ENCODE data around the gene NPTX2.

NPTX2 gene

DNA sequence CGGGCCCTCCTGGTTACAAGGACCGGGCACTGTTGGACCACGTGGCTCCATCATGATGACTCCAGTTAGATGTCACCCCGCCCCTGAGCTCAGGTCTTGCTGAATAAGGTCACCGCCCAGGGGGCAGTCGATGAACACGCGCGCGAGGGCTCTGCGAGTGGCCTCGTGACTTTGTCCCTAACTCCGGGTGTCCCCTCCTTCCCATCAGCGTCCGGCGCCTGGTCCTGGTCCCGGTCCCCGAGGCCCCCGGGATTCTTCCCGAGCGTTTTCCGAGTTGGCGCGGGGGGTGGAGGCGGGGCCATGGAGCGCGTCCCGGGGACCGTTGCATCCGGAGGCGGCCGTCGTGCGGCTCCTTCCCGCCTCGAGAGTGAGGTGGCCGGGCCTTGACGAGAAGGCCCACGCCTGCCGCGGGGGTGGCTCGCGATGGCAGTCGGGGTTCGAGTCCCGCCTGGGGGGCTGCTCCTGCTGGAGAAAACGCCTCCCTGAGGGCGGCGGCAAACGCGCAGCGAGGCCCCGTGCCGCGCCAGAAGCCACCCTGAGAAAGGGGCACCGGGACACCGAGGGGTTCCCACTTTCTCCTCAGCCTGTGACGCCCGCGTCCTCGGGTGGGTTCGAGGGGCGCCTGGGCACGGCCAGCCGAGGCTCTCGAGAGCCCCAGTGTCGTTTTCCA, 569 bp upstream of the NPTX2 start:
- Histone ChIP-seq H3K36me3 (ENCODE audit: control insufficient read depth in 2 of 2, insufficient read depth in 1 of 2, low read length in 2 of 2) (no peaks in the 10 kb centered on the region), H3K4me1 (ENCODE audit: control insufficient read depth, insufficient read depth, low read length) (peaks cover 4% of the 10 kb centered on the region; the same call in 1 of the 2 replicates), H3K9me3 (ENCODE audit: control insufficient read depth, insufficient read depth, low read depth, low read length) (no peaks in the 10 kb centered on the region), H3K27ac (ENCODE audit: extremely low read depth, low read depth, low read length) (no peak overlapping the region), H3K4me3 (ENCODE audit: low read depth, low read length) (no peak overlapping the region; the same call in 1 of the 2 replicates)
- POLR2A ChIA-PET: interaction anchor here (0.6 to 1.0 kb wide), 6 partner anchors 13 to 217 kb away, joined by 3 to 5 read pairs (median 3); no protein-coding TSS in a partner anchor
- CTCF ChIA-PET: interaction anchor here (0.6 to 1.2 kb wide), 3 partner anchors 10 to 531 kb away, joined by 3 to 4 read pairs (median 3); no protein-coding TSS in a partner anchor
- TF ChIP-seq ZNF324 (tag by site-specific recombination; IDR thresholded peaks at IDR 0.05) (no peak), ZNF114 (tag by site-specific recombination; IDR thresholded peaks at IDR 0.05) (no peak), SP7 (tag by site-specific recombination; IDR thresholded peaks at IDR 0.05) (peak; percentile 38; the same call in 1 of the 2 replicates), EGR2 (tag by site-specific recombination; IDR thresholded peaks at IDR 0.05; ENCODE audit: low read depth) (peak; percentile 23; the same call in 1 of the 2 replicates), ZBTB8A (tag by site-specific recombination; IDR thresholded peaks at IDR 0.05) (peak; percentile 73), ZBTB17 (tag by site-specific recombination; IDR thresholded peaks at IDR 0.05) (no peak), ZNF292 (tag by site-specific recombination; IDR thresholded peaks at IDR 0.05; ENCODE audit: borderline replicate concordance, low read depth) (no peak), IKZF3 (tag by site-specific recombination; IDR thresholded peaks at IDR 0.05) (0 out of 2 replicates have a peak, but pooled peaks have one; percentile 9), ZNF341 (tag by site-specific recombination; IDR thresholded peaks at IDR 0.05; ENCODE audit: low read depth) (no peak), ZNF76 (tag by site-specific recombination; IDR thresholded peaks at IDR 0.05; ENCODE audit: borderline replicate concordance, low read depth) (no peak)
- TF ChIP-seq, protein P1, sequence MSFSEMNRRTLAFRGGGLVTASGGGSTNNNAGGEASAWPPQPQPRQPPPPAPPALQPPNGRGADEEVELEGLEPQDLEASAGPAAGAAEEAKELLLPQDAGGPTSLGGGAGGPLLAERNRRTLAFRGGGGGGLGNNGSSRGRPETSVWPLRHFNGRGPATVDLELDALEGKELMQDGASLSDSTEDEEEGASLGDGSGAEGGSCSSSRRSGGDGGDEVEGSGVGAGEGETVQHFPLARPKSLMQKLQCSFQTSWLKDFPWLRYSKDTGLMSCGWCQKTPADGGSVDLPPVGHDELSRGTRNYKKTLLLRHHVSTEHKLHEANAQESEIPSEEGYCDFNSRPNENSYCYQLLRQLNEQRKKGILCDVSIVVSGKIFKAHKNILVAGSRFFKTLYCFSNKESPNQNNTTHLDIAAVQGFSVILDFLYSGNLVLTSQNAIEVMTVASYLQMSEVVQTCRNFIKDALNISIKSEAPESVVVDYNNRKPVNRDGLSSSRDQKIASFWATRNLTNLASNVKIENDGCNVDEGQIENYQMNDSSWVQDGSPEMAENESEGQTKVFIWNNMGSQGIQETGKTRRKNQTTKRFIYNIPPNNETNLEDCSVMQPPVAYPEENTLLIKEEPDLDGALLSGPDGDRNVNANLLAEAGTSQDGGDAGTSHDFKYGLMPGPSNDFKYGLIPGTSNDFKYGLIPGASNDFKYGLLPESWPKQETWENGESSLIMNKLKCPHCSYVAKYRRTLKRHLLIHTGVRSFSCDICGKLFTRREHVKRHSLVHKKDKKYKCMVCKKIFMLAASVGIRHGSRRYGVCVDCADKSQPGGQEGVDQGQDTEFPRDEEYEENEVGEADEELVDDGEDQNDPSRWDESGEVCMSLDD (tag by site-specific recombination; IDR thresholded peaks at IDR 0.05): 0 out of 2 replicates have a peak, but pooled peaks have one; percentile 20
- TF ChIP-seq, protein P2, sequence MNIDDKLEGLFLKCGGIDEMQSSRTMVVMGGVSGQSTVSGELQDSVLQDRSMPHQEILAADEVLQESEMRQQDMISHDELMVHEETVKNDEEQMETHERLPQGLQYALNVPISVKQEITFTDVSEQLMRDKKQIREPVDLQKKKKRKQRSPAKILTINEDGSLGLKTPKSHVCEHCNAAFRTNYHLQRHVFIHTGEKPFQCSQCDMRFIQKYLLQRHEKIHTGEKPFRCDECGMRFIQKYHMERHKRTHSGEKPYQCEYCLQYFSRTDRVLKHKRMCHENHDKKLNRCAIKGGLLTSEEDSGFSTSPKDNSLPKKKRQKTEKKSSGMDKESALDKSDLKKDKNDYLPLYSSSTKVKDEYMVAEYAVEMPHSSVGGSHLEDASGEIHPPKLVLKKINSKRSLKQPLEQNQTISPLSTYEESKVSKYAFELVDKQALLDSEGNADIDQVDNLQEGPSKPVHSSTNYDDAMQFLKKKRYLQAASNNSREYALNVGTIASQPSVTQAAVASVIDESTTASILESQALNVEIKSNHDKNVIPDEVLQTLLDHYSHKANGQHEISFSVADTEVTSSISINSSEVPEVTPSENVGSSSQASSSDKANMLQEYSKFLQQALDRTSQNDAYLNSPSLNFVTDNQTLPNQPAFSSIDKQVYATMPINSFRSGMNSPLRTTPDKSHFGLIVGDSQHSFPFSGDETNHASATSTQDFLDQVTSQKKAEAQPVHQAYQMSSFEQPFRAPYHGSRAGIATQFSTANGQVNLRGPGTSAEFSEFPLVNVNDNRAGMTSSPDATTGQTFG (tag by site-specific recombination; IDR thresholded peaks at IDR 0.05; ENCODE audit: borderline replicate concordance): no peak
- TF ChIP-seq, protein P3, sequence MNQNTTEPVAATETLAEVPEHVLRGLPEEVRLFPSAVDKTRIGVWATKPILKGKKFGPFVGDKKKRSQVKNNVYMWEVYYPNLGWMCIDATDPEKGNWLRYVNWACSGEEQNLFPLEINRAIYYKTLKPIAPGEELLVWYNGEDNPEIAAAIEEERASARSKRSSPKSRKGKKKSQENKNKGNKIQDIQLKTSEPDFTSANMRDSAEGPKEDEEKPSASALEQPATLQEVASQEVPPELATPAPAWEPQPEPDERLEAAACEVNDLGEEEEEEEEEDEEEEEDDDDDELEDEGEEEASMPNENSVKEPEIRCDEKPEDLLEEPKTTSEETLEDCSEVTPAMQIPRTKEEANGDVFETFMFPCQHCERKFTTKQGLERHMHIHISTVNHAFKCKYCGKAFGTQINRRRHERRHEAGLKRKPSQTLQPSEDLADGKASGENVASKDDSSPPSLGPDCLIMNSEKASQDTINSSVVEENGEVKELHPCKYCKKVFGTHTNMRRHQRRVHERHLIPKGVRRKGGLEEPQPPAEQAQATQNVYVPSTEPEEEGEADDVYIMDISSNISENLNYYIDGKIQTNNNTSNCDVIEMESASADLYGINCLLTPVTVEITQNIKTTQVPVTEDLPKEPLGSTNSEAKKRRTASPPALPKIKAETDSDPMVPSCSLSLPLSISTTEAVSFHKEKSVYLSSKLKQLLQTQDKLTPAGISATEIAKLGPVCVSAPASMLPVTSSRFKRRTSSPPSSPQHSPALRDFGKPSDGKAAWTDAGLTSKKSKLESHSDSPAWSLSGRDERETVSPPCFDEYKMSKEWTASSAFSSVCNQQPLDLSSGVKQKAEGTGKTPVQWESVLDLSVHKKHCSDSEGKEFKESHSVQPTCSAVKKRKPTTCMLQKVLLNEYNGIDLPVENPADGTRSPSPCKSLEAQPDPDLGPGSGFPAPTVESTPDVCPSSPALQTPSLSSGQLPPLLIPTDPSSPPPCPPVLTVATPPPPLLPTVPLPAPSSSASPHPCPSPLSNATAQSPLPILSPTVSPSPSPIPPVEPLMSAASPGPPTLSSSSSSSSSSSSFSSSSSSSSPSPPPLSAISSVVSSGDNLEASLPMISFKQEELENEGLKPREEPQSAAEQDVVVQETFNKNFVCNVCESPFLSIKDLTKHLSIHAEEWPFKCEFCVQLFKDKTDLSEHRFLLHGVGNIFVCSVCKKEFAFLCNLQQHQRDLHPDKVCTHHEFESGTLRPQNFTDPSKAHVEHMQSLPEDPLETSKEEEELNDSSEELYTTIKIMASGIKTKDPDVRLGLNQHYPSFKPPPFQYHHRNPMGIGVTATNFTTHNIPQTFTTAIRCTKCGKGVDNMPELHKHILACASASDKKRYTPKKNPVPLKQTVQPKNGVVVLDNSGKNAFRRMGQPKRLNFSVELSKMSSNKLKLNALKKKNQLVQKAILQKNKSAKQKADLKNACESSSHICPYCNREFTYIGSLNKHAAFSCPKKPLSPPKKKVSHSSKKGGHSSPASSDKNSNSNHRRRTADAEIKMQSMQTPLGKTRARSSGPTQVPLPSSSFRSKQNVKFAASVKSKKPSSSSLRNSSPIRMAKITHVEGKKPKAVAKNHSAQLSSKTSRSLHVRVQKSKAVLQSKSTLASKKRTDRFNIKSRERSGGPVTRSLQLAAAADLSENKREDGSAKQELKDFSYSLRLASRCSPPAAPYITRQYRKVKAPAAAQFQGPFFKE (tag by site-specific recombination; IDR thresholded peaks at IDR 0.05; ENCODE audit: borderline replicate concordance): no peak
- TF ChIP-seq, protein P4, sequence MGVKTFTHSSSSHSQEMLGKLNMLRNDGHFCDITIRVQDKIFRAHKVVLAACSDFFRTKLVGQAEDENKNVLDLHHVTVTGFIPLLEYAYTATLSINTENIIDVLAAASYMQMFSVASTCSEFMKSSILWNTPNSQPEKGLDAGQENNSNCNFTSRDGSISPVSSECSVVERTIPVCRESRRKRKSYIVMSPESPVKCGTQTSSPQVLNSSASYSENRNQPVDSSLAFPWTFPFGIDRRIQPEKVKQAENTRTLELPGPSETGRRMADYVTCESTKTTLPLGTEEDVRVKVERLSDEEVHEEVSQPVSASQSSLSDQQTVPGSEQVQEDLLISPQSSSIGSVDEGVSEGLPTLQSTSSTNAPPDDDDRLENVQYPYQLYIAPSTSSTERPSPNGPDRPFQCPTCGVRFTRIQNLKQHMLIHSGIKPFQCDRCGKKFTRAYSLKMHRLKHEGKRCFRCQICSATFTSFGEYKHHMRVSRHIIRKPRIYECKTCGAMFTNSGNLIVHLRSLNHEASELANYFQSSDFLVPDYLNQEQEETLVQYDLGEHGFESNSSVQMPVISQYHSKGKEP (tag by site-specific recombination; IDR thresholded peaks at IDR 0.05): no peak
- TF ChIP-seq, protein P5, sequence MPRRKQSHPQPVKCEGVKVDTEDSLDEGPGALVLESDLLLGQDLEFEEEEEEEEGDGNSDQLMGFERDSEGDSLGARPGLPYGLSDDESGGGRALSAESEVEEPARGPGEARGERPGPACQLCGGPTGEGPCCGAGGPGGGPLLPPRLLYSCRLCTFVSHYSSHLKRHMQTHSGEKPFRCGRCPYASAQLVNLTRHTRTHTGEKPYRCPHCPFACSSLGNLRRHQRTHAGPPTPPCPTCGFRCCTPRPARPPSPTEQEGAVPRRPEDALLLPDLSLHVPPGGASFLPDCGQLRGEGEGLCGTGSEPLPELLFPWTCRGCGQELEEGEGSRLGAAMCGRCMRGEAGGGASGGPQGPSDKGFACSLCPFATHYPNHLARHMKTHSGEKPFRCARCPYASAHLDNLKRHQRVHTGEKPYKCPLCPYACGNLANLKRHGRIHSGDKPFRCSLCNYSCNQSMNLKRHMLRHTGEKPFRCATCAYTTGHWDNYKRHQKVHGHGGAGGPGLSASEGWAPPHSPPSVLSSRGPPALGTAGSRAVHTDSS (tag by site-specific recombination; IDR thresholded peaks at IDR 0.05): no peak

Data from HEK293 (cell line).